ENCODE results near the gene GPR37L1. TPM values are rescaled to one million over a fixed set of nuclear protein-coding genes. Genes with fewer than 3 reads are reported as not detected.

GPR37L1 gene
- total and polyA plus RNA-seq, 4 donors: under 0.01 to 0.04 (median 0.02) TPM; not detected in 1

GRCh38 chr1:202164271-202165037 lies 41.7 kb downstream of the GPR37L1 start:
- Histone ChIP-seq H3K4me1 (ENCODE audit: control insufficient read depth in 4 of 4, insufficient read depth in 4 of 4, low read length in 3 of 4) (peaks cover 0 to 3% (median under 1%) of the 10 kb centered on the region in 4 donors), H3K36me3 (ENCODE audit: control insufficient read depth in 4 of 4, insufficient read depth in 3 of 4, low read depth in 1 of 4, low read length in 3 of 4) (no peaks in the 10 kb centered on the region), H3K9ac (ENCODE audit: low read depth in 1 of 2, low read length in 2 of 2) (no peak overlapping the region), H3K27ac (ENCODE audit: low read depth in 1 of 2, low read length in 2 of 2) (no peak overlapping the region), H3K9me3 (ENCODE audit: control insufficient read depth in 4 of 4, low read length in 3 of 4) (no peaks in the 10 kb centered on the region), H3K4me3 (ENCODE audit: low read depth in 1 of 3, low read length in 3 of 3) (no peak overlapping the region), H3K27me3 (ENCODE audit: control insufficient read depth in 4 of 4, insufficient read depth in 4 of 4, low read length in 3 of 4) (no peaks in the 10 kb centered on the region)
- DNase-seq (ENCODE audit: low spot score): no peak
- 76% methylated on average over 11 of the region's 11 CpGs for WGBS
- no peak for TF ChIP-seq HNF4A (conservative IDR thresholded peaks at IDR 0.05)
- no peak for TF ChIP-seq TAF1 (conservative IDR thresholded peaks at IDR 0.05)
- no peak for TF ChIP-seq JUND (IDR thresholded peaks at IDR 0.05)
- TF ChIP-seq GABPA (IDR thresholded peaks at IDR 0.05 in 1 of 2, conservative IDR thresholded peaks at IDR 0.05 in 1 of 2): no peak
- TF ChIP-seq, protein P1, sequence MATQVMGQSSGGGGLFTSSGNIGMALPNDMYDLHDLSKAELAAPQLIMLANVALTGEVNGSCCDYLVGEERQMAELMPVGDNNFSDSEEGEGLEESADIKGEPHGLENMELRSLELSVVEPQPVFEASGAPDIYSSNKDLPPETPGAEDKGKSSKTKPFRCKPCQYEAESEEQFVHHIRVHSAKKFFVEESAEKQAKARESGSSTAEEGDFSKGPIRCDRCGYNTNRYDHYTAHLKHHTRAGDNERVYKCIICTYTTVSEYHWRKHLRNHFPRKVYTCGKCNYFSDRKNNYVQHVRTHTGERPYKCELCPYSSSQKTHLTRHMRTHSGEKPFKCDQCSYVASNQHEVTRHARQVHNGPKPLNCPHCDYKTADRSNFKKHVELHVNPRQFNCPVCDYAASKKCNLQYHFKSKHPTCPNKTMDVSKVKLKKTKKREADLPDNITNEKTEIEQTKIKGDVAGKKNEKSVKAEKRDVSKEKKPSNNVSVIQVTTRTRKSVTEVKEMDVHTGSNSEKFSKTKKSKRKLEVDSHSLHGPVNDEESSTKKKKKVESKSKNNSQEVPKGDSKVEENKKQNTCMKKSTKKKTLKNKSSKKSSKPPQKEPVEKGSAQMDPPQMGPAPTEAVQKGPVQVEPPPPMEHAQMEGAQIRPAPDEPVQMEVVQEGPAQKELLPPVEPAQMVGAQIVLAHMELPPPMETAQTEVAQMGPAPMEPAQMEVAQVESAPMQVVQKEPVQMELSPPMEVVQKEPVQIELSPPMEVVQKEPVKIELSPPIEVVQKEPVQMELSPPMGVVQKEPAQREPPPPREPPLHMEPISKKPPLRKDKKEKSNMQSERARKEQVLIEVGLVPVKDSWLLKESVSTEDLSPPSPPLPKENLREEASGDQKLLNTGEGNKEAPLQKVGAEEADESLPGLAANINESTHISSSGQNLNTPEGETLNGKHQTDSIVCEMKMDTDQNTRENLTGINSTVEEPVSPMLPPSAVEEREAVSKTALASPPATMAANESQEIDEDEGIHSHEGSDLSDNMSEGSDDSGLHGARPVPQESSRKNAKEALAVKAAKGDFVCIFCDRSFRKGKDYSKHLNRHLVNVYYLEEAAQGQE (IDR thresholded peaks at IDR 0.05): no peak
- TF ChIP-seq HNF4G (IDR thresholded peaks at IDR 0.05): no peak
- no peak for TF ChIP-seq RXRA (IDR thresholded peaks at IDR 0.05)

- H3K9ac ChIP-seq (ENCODE audit: low read depth in 1 of 2, low read length in 2 of 2): no peak overlapping the region
- H3K4me3 ChIP-seq (ENCODE audit: low read depth in 1 of 3, low read length in 3 of 3): no peak overlapping the region
- no peaks in the 10 kb centered on the region for H3K27me3 ChIP-seq (ENCODE audit: control insufficient read depth in 4 of 4, insufficient read depth in 4 of 4, low read length in 3 of 4)
- H3K9me3 ChIP-seq (ENCODE audit: control insufficient read depth in 4 of 4, low read length in 3 of 4): no peaks in the 10 kb centered on the region
- peaks cover 0 to 3% (median under 1%) of the 10 kb centered on the region in 4 donors for H3K4me1 ChIP-seq (ENCODE audit: control insufficient read depth in 4 of 4, insufficient read depth in 4 of 4, low read length in 3 of 4)
- no peak for DNase-seq (ENCODE audit: low spot score)
- TF ChIP-seq JUND (IDR thresholded peaks at IDR 0.05) (no peak), FOXA1 (IDR thresholded peaks at IDR 0.05) (no peak), RXRA (IDR thresholded peaks at IDR 0.05) (no peak), EGR1 (IDR thresholded peaks at IDR 0.05; ENCODE audit: low read depth in 2 of 2) (no peak), YY1 (IDR thresholded peaks at IDR 0.05) (no peak), CTCF (IDR thresholded peaks at IDR 0.05; ENCODE audit: low read depth, low read length, missing input control) (no peak), GABPA (IDR thresholded peaks at IDR 0.05 in 1 of 2, conservative IDR thresholded peaks at IDR 0.05 in 1 of 2) (no peak), HNF4A (conservative IDR thresholded peaks at IDR 0.05) (no peak), SP1 (IDR thresholded peaks at IDR 0.05) (no peak), HNF4G (IDR thresholded peaks at IDR 0.05) (no peak), ATF3 (IDR thresholded peaks at IDR 0.05) (no peak), FOXA2 (IDR thresholded peaks at IDR 0.05) (no peak)
- TF ChIP-seq, protein P1 (IDR thresholded peaks at IDR 0.05): no peak
- TF ChIP-seq, protein P2, sequence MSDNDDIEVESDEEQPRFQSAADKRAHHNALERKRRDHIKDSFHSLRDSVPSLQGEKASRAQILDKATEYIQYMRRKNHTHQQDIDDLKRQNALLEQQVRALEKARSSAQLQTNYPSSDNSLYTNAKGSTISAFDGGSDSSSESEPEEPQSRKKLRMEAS (IDR thresholded peaks at IDR 0.05): no peak
- H3K36me3 ChIP-seq (ENCODE audit: control insufficient read depth in 4 of 4, insufficient read depth in 3 of 4, low read depth in 1 of 4, low read length in 3 of 4): no peaks in the 10 kb centered on the region
- WGBS: 92% methylated on average over 20 of the region's 20 CpGs
- H3K27ac ChIP-seq (ENCODE audit: low read depth in 1 of 2, low read length in 2 of 2): no peak overlapping the region
These were observed 42.7 kb downstream of the GPR37L1 start for GRCh38 chr1:202165267-202165941.
